ENCODE data around the gene TBATA.

TBATA gene

GRCh38 chr10:70748801-70749573 lies 36.2 kb downstream of the TBATA start:
- DNase-seq (ENCODE audit: extremely low spot score, insufficient read length, low read depth) = no peak
- FAIRE-seq = no peak

DNA sequence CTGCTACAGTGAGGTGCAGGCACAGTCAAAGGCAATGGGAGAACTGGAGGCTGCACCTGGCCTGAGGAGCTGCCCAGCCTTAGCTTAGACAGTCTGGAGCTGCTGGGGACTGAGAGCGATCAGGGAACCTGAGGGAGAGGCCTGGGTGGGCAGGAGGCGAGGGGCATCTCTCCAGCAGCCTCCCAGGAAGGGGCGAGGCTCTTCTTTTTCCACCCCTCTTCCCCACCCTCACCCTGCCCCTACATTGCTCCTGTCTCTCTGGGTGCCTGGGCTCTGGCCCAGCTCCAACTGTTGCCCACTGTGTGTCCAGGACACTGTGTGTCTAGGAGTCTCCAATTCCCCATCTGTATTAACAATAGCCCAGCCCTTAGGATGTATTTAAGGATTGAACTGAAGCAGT lies 36.9 kb downstream of the TBATA start:
- DNase-seq (ENCODE audit: extremely low spot score, insufficient read length, low read depth) (no peak), FAIRE-seq (no peak)

DNA sequence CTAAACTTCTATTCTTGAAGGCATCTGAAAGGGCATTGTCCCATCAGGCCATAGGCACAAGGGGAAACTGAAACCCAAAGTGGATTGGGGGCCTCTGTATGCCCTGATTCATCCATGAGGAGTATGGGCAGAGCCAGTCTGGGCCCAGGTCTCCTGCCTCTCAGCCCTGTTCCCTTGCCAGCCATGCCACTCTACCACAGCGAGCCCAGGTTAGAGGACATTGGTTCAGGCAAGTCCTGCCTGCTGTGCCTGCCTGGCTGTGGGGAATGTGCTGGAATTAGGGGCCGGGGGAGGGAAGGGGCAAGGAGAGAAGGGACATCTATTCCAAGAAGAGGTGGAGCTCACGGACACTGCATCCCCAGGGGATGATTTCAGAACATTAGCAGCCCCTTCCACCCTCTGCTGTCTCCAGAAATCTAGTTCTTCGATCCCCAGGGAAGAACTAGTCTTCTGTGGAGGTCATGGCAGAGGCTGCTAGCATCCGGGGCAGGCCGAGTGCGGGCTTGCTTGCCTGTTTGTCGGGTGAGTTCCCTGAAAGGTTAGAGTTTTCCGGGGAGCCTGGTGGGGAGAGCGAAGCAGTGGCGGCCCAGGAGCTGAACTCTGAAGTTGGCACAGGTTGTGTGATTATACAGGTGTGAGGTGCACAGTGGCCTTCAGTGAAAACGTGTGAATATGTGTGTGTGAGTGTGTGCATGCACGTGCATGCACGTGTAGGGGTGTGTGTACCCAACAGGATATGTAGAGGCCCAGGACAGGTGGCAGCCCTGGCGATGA lies 37.8 kb downstream of the TBATA start:
- no peak for DNase-seq (ENCODE audit: extremely low spot score, insufficient read length, low read depth)
- FAIRE-seq = no peak

DNA sequence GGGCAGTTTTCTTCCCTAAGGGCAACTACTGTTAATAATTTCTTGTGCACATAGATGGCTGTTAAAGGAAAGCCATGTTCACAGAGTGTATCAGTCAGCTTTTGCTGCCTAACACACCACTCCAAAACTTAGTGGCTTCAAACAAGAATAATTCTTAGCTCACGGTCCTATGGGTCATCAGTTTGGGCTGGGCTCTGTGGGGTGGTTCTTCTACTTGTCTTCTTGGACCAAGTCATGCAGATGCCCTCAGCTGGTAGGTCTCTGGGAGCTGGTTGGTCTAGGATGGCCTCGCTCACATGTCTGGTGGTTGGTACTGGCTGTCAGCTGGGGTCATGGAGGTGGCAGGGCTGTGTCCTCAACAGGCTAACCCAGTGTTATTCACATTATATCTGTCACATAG lies 39.6 kb downstream of the TBATA start:
- DNase-seq (ENCODE audit: extremely low spot score, insufficient read length, low read depth) = no peak
- no peak for FAIRE-seq

DNA sequence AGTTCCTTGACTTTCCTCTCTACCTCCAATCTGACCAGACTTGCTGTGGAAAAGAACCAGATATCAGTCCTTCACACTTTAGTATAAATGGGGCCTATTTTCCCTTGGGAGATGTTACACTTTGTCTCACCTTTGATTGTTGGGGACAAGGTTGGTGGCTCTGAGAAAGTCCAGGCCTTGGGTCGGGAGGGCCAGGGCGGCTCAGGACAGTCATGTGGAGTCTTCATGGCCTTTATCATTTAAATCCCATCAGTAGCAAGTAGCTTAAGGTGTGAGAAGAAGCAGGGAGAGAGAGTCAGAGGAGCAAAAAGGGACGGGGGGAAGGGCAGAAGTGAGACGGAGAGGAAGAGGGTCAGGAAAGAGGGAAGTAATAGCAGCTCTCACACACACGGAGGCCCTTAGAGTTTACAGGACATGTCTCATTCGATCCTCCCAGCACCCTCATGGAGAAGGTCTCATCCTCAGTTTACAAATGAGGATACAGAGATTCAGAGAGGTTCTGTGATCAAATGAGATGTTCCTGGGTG lies 40.5 kb downstream of the TBATA start:
- DNase-seq (ENCODE audit: extremely low spot score, insufficient read length, low read depth) (no peak), FAIRE-seq (no peak)

- no peak for DNase-seq (ENCODE audit: extremely low spot score, insufficient read length, low read depth)
- FAIRE-seq = no peak
Observed at GRCh38 chr10:70743879-70744278, 41.3 kb downstream of the TBATA start.

DNA sequence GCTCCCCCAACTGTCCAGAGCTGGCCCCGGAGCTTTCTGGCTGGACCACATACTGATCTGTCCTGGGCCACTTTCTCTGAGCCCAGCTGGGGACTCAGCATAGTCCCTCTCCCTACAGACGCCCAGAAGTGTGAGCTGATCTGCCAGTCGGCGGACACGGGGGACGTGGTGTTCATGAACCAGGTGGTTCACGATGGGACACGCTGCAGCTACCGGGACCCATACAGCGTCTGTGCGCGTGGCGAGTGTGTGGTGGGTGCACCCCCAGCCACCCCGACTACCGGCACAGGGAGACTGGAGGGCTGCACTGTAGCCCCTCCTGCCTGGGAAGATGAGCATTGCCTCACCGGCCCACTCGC lies 41.8 kb downstream of the TBATA start:
- no peak for DNase-seq (ENCODE audit: extremely low spot score, insufficient read length, low read depth)
- no peak for FAIRE-seq

- DNase-seq (ENCODE audit: extremely low spot score, insufficient read length, low read depth) (no peak), FAIRE-seq (no peak)
Observed at GRCh38 chr10:70742537-70743429, 42.4 kb downstream of the TBATA start.

DNA sequence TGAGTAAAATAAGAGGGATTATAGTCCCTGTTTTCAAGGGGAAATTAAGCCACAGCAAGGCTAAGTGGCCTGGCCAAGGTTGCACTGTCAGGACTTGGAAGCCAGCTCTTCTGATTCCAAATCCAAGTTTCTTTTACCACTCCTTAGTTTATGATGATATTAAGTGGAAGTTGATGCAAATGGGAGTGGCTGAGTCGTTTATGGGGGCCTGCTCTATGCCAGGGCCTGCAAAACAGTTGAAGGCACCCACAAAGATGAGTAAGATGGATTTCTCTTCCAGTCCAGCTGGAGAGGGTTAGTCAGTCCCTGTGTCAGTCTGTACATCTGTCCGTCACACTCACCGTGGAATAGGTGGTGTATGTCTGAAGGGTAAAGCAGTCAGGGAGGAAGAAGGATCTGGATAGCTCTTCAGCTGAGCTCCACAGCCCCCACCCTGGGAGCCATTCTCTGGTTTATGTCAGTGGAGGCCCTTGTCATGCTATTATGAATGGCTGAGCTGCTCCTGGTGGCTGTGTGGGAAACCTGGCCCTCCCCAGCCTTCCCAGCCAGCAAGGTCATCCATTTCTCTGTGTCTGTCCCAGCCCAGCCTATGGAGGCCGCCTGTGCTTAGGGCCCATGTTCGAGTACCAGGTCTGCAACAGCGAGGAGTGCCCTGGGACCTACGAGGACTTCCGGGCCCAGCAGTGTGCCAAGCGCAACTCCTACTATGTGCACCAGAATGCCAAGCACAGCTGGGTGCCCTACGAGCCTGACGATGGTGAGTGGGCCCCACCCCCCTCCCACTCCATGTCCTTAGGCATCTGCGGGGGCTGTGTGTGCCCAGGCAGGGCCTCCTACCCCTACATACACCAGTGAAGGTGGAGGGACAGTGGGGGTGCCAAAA lies 44.5 kb downstream of the TBATA start:
- FAIRE-seq = no peak
- DNase-seq (ENCODE audit: extremely low spot score, insufficient read length, low read depth) = no peak

DNA sequence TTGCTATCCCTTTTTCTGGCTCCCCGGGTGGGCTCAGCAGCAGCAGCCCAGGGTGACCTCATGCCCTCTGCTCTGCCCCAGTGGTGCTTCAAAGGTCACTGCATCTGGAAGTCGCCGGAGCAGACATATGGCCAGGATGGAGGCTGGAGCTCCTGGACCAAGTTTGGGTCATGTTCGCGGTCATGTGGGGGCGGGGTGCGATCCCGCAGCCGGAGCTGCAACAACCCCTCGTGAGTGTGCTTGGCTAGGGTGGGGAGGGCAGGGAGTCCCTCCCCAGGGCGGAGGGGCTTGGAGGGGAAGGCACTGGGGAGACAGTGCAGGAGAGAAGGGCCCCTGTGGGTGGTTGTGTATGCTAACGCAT lies 46.4 kb downstream of the TBATA start:
- FAIRE-seq (no peak), DNase-seq (ENCODE audit: extremely low spot score, insufficient read length, low read depth) (no peak)

DNA sequence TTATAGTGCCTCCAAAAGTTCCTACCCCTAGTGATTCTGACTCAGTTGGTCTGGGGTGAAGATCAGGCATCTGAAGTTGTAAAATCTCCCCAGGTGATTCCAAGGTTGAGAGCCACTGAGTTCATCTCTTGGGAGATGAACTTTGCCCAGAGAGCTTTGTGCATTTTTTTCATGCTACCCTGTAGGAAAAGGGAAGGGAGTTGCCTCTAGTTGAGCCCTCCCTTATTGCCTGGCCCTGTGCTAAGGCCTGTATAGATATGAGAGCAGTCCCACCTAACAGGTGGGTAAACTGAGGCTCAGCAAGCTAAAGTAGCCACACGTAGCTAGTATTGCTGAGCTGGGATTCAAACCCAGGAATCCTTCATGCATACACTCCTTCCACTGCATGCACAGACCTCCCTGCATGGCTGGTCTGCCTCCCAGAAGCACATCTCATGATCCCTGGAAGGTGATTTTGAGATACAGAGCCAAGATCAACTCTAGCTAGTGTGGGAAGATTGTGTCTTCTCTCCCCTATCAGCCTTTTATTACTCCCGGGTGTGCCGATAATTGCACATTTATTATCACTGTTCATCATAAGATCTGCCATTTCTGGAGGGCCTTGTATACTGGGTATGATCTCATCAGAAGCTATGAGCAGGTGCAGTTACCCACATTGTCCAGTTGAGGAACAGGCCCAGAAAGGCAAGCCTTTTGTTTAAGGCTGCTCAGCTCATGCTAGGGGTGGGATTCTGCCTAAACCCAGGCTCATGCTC lies 47.0 kb downstream of the TBATA start:
- FAIRE-seq = no peak
- no peak for DNase-seq (ENCODE audit: extremely low spot score, insufficient read length, low read depth)

- FAIRE-seq (no peak), DNase-seq (ENCODE audit: extremely low spot score, insufficient read length, low read depth) (no peak)
Observed at GRCh38 chr10:70737250-70737649, 47.9 kb downstream of the TBATA start.

DNA sequence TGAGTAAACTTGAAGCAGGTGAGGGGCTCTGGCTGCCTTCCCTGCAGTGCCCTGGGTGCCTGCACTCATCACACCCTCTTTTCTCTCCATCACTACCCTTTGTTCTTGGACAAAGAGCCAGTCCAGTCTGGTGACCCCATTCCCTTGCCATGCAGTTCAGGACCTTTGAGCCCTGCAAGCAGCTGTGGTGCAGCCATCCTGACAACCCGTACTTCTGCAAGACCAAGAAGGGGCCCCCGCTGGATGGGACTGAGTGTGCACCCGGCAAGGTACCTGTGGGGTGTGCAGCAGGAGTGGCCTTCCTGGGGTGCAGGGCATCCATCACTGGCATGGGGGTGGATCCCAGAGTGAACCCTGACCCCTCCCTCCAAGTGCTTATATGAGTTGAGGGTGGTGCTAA lies 48.7 kb downstream of the TBATA start:
- FAIRE-seq (no peak), DNase-seq (ENCODE audit: extremely low spot score, insufficient read length, low read depth) (no peak)

- no peak for DNase-seq (ENCODE audit: extremely low spot score, insufficient read length, low read depth)
- FAIRE-seq = no peak
Observed at GRCh38 chr10:70735161-70735560, 50.0 kb downstream of the TBATA start.

DNA sequence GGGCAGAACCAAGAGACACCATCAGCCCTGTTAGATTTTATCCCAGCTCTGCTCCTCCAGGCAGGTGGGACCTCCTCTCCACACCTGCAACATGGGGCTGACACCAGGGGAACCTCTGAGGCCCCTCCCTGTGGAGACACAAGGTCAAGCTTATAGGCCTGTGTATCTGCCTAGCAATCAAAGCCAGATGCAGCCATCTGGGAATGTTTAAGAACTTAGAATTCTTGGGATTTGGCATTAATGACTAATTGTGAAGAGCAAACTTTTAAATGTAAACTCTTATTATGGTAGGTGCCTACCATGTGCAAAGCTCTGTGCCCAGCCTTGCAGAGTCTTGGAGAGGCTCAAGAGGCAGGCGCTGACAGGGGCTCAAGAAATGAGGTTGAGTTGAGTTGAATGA lies 52.1 kb downstream of the TBATA start:
- no peak for FAIRE-seq
- DNase-seq (ENCODE audit: extremely low spot score, insufficient read length, low read depth) = no peak

- DNase-seq (ENCODE audit: extremely low spot score, insufficient read length, low read depth) = no peak
- FAIRE-seq = no peak
Observed at GRCh38 chr10:70732569-70732968, 52.6 kb downstream of the TBATA start.

GRCh38 chr10:70730955-70731354 lies 54.2 kb downstream of the TBATA start:
- DNase-seq (ENCODE audit: extremely low spot score, insufficient read length, low read depth) = no peak
- no peak for FAIRE-seq

DNA sequence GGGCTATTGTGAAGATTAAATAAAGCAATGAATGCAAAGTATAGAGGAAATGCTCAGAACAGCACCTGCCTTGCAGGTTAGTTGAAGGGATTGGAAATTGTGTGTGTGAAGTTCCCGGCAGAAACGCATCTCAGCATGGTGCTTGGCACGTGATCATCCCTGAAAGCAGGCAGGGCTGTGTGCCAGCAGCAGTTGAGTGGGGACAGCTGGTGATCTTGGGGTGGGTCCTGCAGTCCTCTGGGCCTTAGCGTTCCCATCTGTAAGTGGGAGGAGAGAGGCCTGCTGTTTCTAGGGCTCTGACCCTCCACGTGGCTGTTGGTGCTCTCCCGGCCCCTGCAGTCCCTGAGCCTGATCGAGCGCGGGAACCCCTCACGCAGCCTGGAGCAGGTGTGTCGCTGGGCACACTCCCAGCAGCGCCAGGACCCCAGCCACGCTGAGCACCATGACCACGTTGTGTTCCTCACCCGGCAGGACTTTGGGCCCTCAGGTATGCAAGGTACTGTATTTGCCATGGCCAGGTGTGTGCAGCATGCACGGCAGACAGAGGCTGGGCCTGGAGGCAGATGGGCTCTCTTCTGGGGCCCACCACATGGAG lies 55.3 kb downstream of the TBATA start:
- FAIRE-seq (no peak), DNase-seq (ENCODE audit: extremely low spot score, insufficient read length, low read depth) (no peak)

DNA sequence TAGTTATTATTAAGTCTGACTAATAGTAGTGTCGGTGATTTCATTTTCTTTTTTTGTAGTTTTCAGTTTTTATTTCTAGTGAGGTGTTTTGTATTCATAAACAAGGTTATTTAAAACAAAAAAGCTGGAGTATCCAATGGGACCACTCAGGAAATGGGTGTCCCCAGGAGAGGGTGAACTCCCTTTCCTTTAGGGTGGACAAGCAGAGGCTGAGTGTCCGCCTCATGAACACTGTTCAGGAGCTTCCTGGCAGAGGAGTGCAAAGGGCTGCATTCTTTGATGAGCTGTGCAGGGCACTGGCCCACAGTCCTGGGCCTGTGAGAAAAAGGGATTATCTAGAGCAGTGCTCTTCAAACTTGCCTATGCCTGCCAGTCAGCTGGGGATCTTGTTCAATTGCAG lies 56.8 kb downstream of the TBATA start:
- DNase-seq (ENCODE audit: extremely low spot score, insufficient read length, low read depth) (no peak), FAIRE-seq (no peak)
